Activated T-helper 17 cell treated with anti-CD3 and anti-CD28 coated beads, Interleukin-2, amount 50 U/mL, for 72 hours (primary cell): ENCODE data around the gene ARHGAP6. TPM values are rescaled to one million over a fixed set of nuclear protein-coding genes. Genes with fewer than 3 reads are reported as not detected.
"Not testable (repeated sequence)": the region's sequence is repeated elsewhere in the genome, so short reads cannot be mapped to it uniquely, and the experiment has no call there.

Experiments
- ATAC-seq: fragments of 150-1000 bp; cut with Tn5 transposase; replicated peaks from 2 replicates; pipeline ENCODE4 v1.10.0; 2021; ENCODE audit warnings: mild to moderate bottlenecking, moderate library complexity
- H3K27ac Mint-ChIP-seq: one replicate; pipeline ENCODE4 v1.8.0; 2022; ENCODE audit warnings: mixed read lengths
- H3K27me3 Mint-ChIP-seq: one replicate; pipeline ENCODE4 v1.8.0; 2022; ENCODE audit warnings: mixed read lengths
- H3K36me3 Mint-ChIP-seq: one replicate; pipeline ENCODE4 v1.8.0; 2022; ENCODE audit warnings: low read depth, mild to moderate bottlenecking, mixed read lengths
- H3K4me1 Mint-ChIP-seq: one replicate; pipeline ENCODE4 v1.8.0; 2022; ENCODE audit warnings: mixed read lengths
- H3K4me3 Mint-ChIP-seq: one replicate; pipeline ENCODE4 v1.8.0; 2022; ENCODE audit warnings: mild to moderate bottlenecking, mixed read lengths
- H3K9me3 Mint-ChIP-seq: one replicate; pipeline ENCODE4 v1.8.0; 2022; ENCODE audit warnings: mixed read lengths
- total RNA-seq, 2 donors: library from RNA; stranded (reverse); gene quantifications; one replicate each; pipeline ENCODE4 v1.2.3, GENCODE V29; 2022

ARHGAP6 gene
- total RNA-seq, 2 donors from 2014 or later: not detected

DNA sequence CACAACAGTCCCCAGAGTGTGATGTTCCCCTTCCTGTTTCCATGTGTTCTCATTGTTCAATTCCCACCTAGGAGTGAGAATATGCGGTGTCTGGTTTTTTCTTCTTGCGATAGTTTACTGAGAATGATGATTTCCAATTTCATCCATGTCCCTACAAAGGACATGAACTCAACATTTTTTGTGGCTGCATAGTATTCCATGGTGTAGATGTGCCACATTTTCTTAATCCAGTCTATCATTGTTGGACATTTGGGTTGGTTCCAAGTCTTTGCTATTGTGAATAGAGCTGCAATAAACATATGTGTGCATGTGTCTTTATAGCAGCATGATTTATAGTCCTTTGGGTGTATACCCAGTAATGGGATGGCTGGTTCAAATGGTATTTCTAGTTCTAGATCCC, 174.3 kb downstream of the ARHGAP6 start:
- not testable (repeated sequence) for H3K36me3 Mint-ChIP-seq, ATAC-seq, H3K27ac Mint-ChIP-seq, H3K4me1 Mint-ChIP-seq, H3K27me3 Mint-ChIP-seq, H3K9me3 Mint-ChIP-seq, H3K4me3 Mint-ChIP-seq

DNA sequence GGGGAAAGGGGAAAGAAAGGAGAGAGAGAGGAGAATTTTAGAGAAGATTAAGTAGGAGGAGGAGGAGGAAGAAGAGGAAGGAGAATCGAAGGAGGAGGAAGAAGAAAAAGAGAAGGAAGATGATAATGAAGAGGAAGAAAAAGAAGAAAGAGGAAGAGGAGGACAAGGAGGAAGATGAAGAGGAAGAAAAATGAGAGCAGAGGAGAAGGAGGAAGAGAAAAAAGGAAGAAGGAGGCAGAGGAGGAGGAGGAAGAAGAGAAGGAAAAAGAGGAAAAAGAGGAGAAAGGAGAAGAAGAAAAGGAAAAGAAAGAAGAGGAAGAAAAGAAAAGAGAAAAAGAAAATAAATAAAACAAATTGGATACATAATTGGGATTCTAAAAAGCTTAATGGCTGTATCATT, 181.4 kb downstream of the ARHGAP6 start:
- peaks cover 15% of the 10 kb centered on the region for H3K27me3 Mint-ChIP-seq
- no peak overlapping the region for H3K27ac Mint-ChIP-seq
- no peak overlapping the region for H3K4me3 Mint-ChIP-seq
- ATAC-seq: no peak
- no peaks in the 10 kb centered on the region for H3K4me1 Mint-ChIP-seq
- no peaks in the 10 kb centered on the region for H3K9me3 Mint-ChIP-seq
- H3K36me3 Mint-ChIP-seq: no peaks in the 10 kb centered on the region

- Mint-ChIP-seq H3K27ac (no peak overlapping the region), H3K4me1 (no peaks in the 10 kb centered on the region), H3K36me3 (no peaks in the 10 kb centered on the region), H3K4me3 (no peak overlapping the region), H3K9me3 (no peaks in the 10 kb centered on the region), H3K27me3 (peaks cover 8% of the 10 kb centered on the region)
- ATAC-seq: no peak
These were observed 184.7 kb downstream of the ARHGAP6 start for GRCh38 chrX:11481035-11481434.

DNA sequence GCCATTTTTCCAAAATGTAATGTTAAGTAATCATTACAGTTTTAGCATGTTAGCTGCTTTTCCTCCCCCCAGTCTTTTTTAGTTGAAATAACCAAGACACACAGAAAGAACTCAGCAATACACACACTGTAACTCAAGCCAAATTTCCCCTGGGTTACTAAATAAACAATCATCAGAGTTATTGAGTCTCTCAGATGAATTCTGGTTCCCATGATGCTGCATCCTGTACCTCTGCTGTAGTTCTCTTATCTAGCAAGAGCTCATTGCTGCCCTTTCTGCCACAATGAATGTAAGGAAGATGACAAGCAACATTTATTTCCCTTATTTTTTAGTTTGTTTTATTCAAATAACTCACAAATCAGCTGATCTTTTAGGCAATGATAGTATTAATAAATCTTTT, 185.1 kb downstream of the ARHGAP6 start:
- H3K4me3 Mint-ChIP-seq: no peak overlapping the region
- no peak overlapping the region for H3K27ac Mint-ChIP-seq
- H3K27me3 Mint-ChIP-seq: peaks cover 8% of the 10 kb centered on the region
- no peak for ATAC-seq
- H3K36me3 Mint-ChIP-seq: no peaks in the 10 kb centered on the region
- H3K9me3 Mint-ChIP-seq: no peaks in the 10 kb centered on the region
- H3K4me1 Mint-ChIP-seq: no peaks in the 10 kb centered on the region

DNA sequence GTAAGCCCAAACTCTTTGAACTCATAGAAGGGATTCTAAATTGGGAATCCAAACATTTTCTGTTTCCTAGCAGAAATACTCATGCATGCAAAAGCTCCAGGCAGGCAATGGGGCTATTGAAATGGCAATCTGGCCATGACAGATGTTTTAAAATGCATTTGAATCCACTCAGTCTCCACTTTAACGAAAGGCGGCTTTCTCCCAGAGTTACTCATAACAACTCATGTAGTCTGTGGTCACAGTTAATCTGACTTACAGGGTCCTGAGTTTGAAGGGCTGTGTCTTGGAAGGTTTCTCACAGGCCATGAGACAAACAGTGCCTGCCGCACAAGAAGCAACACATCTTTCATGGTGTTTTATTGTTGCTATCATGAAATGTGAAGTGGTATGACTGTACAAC, 186.8 kb downstream of the ARHGAP6 start:
- no peaks in the 10 kb centered on the region for H3K9me3 Mint-ChIP-seq
- H3K36me3 Mint-ChIP-seq: no peaks in the 10 kb centered on the region
- no peaks in the 10 kb centered on the region for H3K4me1 Mint-ChIP-seq
- no peak overlapping the region for H3K4me3 Mint-ChIP-seq
- H3K27ac Mint-ChIP-seq: no peak overlapping the region
- H3K27me3 Mint-ChIP-seq: peaks cover 8% of the 10 kb centered on the region
- no peak for ATAC-seq

- H3K9me3 Mint-ChIP-seq: no peaks in the 10 kb centered on the region
- H3K36me3 Mint-ChIP-seq: no peaks in the 10 kb centered on the region
- H3K27me3 Mint-ChIP-seq: peaks cover 3% of the 10 kb centered on the region
- no peaks in the 10 kb centered on the region for H3K4me1 Mint-ChIP-seq
- no peak for ATAC-seq
- no peak overlapping the region for H3K4me3 Mint-ChIP-seq
- H3K27ac Mint-ChIP-seq: no peak overlapping the region
These were observed 187.7 kb downstream of the ARHGAP6 start for GRCh38 chrX:11478026-11478425.

DNA sequence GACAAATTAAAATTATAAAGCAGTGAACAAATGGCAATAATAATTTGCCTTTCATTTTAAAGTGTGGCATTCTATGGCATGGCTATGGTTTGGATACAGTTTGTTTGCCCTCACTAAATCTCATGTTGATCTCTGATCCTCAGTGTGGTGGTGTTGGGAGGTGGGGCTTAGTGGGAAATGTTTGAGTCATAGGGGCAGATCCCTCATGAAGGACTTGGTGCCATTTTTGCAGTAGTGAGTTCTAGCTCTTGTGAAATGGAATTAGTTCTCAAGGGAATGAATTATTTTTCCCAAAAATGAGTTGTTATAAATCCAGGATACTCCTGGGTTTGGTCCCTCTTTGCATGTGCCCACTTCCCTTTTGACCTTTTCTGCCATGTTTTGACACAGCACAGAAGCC, 191.1 kb downstream of the ARHGAP6 start:
- Mint-ChIP-seq H3K27me3 (no peaks in the 10 kb centered on the region), H3K4me3 (no peak overlapping the region), H3K4me1 (no peaks in the 10 kb centered on the region), H3K27ac (no peak overlapping the region), H3K36me3 (no peaks in the 10 kb centered on the region), H3K9me3 (no peaks in the 10 kb centered on the region)
- ATAC-seq: no peak

DNA sequence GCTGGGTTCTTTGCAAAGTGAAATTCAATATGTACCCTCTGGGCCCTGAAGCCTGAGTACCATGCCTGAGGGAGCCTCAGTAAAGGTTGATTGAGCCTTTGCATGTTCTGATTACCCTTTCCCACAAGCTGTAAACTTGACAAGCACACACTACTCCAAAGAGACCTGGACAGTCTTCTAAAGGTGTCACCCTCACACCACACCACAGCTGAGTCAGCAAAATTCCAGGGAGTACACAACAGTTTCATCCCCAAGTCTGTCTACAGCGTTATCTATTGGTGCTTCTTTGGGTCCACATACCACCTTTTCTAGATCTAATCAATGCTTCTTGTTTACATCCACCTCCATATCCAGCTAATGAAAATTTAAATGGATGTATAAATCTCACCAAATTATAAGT, 191.7 kb downstream of the ARHGAP6 start:
- Mint-ChIP-seq H3K27me3 (no peaks in the 10 kb centered on the region), H3K4me1 (no peaks in the 10 kb centered on the region), H3K36me3 (no peaks in the 10 kb centered on the region), H3K4me3 (no peak overlapping the region), H3K9me3 (no peaks in the 10 kb centered on the region), H3K27ac (no peak overlapping the region)
- ATAC-seq: no peak

DNA sequence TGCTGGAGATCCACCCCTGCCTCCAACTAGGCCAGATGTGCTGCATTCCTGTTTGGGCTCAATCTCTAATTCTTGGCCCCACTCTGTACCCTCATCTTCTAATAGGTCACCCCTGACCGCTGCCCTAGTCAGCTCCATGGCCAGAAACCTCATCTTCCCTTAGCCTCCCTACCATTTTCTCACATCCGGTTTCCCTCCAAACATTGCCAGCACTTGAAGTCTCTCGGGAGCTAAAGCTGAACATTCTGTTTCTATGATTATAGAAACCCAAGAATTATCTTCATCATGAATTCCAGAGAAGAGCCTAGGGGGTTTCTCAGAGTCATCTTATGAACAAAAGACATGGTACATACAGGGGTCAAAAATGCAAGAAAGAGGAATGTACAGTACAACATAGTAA, 192.8 kb downstream of the ARHGAP6 start:
- no peaks in the 10 kb centered on the region for H3K27me3 Mint-ChIP-seq
- H3K4me3 Mint-ChIP-seq: no peak overlapping the region
- H3K27ac Mint-ChIP-seq: no peak overlapping the region
- no peak for ATAC-seq
- no peaks in the 10 kb centered on the region for H3K36me3 Mint-ChIP-seq
- no peaks in the 10 kb centered on the region for H3K4me1 Mint-ChIP-seq
- no peaks in the 10 kb centered on the region for H3K9me3 Mint-ChIP-seq

- Mint-ChIP-seq H3K27me3 (no peaks in the 10 kb centered on the region), H3K4me1 (no peaks in the 10 kb centered on the region), H3K4me3 (no peak overlapping the region), H3K9me3 (no peaks in the 10 kb centered on the region), H3K27ac (no peak overlapping the region), H3K36me3 (no peaks in the 10 kb centered on the region)
- ATAC-seq: no peak
These were observed 193.3 kb downstream of the ARHGAP6 start for GRCh38 chrX:11472381-11472780.

DNA sequence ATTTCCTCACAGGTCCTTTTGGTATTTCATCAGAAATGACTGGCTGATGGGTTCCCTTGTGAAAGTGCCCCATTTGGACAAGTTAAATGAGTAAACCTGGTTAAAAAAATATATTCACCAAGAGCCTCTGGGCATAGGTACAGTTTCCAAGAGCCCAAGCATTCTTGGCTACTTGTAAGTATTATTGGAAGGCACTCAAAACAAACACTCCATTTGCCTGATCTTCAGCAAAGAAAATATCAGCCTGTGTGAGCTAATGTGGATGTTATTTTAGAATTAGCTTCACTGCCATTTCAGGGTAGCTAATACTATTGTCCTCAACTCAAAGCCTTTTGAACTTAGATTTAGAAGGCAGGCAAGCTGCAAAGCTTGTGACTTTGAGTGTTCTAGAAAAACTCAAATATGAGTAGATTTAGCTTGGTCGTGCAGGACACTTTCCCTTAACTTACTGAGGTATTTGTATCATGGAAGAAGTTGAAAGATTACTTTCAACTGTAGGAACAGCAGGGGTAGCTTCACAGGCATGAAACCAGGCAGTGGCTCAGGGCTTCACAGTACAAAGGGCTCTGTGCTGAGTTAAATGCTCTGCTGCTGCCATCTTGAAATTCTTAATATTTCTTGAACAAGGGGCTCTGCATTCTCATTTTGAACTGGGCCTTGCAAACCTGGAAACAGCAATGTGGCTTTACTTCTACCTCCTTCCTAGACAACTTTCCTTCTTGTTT, 195.3 kb downstream of the ARHGAP6 start:
- ATAC-seq: no peak

GRCh38 chrX:11465648-11466411, 199.9 kb downstream of the ARHGAP6 start:
- Mint-ChIP-seq H3K36me3 (no peaks in the 10 kb centered on the region), H3K27ac (no peak overlapping the region), H3K27me3 (peaks cover 3% of the 10 kb centered on the region), H3K4me1 (no peaks in the 10 kb centered on the region), H3K4me3 (no peak overlapping the region), H3K9me3 (no peaks in the 10 kb centered on the region)
- no peak for ATAC-seq

More for the DNA sequence above, 195.3 kb downstream of the ARHGAP6 start:
- no peaks in the 10 kb centered on the region for H3K9me3 Mint-ChIP-seq
- peaks cover 3% of the 10 kb centered on the region for H3K27me3 Mint-ChIP-seq
- H3K4me1 Mint-ChIP-seq: no peaks in the 10 kb centered on the region
- H3K27ac Mint-ChIP-seq: no peak overlapping the region
- H3K4me3 Mint-ChIP-seq: no peak overlapping the region
- no peaks in the 10 kb centered on the region for H3K36me3 Mint-ChIP-seq

- no peak overlapping the region for H3K27ac Mint-ChIP-seq
- H3K36me3 Mint-ChIP-seq: no peaks in the 10 kb centered on the region
- H3K4me3 Mint-ChIP-seq: no peak overlapping the region
- H3K9me3 Mint-ChIP-seq: no peaks in the 10 kb centered on the region
- peaks cover 3% of the 10 kb centered on the region for H3K27me3 Mint-ChIP-seq
- no peaks in the 10 kb centered on the region for H3K4me1 Mint-ChIP-seq
- ATAC-seq: no peak
These were observed 200.8 kb downstream of the ARHGAP6 start for GRCh38 chrX:11464836-11465463.

DNA sequence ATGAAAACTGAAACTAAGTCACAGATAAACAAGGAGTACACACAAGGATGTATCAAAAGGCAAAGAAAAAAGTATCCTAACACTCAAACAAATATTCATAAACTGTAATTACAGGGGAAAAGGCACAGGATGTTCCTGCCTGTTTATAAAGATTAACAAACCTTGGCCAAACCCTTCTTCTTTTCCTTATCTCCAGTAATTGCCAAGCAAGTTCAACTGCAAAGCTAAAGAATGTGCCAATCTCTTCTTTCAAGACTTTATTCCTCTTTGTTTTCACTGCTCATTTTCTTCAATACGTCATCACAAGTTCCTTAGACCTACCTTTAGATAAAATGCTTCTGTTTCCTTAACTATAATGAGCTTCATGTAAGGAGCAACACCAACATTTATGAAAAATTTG, 201.3 kb downstream of the ARHGAP6 start:
- Mint-ChIP-seq H3K9me3 (no peaks in the 10 kb centered on the region), H3K4me1 (no peaks in the 10 kb centered on the region), H3K36me3 (no peaks in the 10 kb centered on the region), H3K27ac (no peak overlapping the region), H3K4me3 (no peak overlapping the region), H3K27me3 (peaks cover 3% of the 10 kb centered on the region)
- no peak for ATAC-seq

DNA sequence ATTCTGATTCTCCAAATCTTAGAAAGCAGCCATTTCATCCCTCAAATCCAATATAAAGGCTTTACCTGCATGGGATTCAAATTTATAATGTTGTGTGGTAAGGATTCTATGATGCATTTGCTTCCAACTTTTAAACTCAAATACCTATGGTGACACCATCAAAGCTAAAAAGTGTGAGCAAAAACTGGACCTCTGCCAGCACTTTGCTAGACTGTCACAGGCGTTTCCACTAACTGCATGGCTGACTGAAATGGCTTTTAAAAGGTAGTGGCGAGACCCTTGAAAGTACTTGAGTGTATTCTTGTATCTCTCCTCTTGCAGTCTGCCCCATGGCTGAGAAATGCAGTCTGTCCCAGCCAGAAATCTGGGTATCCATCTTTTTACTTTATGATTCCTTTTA, 203.1 kb downstream of the ARHGAP6 start:
- Mint-ChIP-seq H3K27me3 (peaks cover 3% of the 10 kb centered on the region), H3K4me1 (no peaks in the 10 kb centered on the region), H3K9me3 (no peaks in the 10 kb centered on the region), H3K27ac (no peak overlapping the region), H3K36me3 (no peaks in the 10 kb centered on the region), H3K4me3 (no peak overlapping the region)
- no peak for ATAC-seq
